GM15510 (cell line): Measurements from ENCODE around the gene CBX8.

Experiments
- POLR2A ChIP-seq: IDR thresholded peaks from 3 replicates; pipeline ENCODE4 v1.6.1; 2011; ENCODE audit warnings: borderline replicate concordance; ENCODE audit not compliant: insufficient read length; ENCODE audit errors: extremely low read depth

The CBX8 gene

DNA sequence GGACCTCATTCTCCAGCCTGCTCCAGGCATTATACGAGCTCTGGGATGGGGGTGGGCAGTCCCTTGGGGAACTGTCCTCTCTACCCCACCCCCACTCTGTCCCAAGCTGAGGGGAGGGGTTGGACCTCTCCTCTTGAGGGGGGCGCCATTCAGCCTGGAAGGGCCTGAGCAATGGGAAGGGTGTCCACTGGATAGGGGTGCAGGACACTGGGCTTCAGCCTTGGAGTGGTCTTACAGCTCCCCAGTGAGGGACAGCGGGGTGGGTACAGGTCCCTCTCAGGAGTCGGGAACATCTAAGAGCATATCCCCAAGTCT lies 9.5 kb upstream of the CBX8 start:
- TF ChIP-seq POLR2A = no peak

DNA sequence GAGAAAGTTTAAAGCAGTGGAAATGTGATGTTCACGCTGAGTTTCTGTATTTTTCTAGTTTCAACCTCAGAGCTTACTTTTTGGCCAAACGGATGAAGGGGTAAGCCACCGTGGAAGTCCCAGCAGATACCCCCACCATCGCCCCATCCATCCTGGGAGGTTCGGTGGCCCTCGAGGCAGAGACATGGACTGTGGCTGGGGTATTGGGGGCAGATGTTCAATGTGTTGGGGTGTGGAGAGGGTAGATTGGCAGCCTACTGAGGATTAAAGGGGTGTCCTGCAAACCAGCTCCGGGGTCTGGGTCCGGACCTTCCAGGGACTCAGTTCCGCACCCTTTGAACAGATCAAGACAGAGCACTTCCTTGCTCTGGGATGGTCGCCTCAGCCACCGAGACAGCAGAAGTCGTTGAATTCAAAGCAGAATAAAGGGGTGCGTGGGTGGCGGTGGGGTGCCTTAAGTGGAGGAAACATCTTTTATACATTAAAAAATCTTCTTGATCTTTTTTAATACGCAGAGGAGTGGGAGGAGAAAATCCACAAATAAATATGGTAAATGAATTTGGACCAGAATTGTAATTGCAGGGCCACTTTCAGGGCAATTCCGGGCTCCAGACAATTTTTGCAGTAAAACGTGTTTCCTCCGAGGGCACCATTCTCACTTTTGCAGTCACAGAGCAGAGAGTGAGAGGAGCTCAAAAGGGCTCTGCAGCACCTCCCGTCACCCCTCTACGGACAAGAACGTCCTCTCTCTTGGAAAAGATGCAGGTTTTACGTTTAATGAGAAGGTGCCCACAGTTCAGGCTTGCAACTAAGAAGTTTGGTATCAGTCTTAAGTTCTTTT lies 8.2 kb upstream of the CBX8 start:
- TF ChIP-seq POLR2A = no peak

DNA sequence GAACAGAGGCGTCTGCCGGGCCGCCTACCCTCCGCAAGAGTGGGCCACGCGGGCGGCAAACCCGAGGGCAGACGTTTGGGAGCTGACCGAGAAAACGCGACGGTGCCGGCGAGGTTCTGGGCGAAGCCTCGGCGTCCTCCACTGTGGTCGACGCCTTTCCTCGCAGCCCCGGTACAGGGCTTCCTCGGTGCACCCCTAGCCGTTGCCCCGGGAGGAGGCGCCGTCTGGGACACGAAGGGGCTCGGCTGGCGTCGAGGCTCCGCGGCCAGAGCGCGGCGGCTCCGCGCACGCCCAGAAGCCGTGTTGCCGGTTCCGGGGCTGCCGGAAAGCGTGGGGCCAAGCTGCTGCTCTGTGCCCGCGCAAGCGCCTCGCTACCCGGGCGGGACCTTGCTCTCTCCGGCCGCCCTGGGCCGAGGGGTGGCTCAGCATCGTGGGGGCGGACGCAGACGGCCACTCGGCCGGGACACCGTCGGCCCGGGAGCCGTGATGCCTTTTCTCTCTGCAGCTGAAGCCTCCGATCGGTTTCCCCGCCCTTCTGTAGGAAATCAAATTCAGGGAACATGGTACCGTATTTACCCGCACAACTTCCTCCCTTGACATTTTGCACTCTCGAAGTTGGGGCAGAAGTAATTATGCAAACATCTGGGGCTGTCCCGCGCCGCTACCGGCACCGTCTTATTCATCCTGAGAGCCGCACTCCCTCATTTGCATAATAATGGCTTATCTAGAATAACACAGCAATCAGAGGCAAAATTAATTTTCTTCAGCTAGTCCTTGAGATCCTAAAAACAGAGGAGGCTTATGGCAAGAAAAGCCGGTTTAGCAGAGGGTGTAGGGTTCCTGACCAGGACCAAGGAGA lies 7.3 kb upstream of the CBX8 start:
- peak; percentile 44 for TF ChIP-seq POLR2A

DNA sequence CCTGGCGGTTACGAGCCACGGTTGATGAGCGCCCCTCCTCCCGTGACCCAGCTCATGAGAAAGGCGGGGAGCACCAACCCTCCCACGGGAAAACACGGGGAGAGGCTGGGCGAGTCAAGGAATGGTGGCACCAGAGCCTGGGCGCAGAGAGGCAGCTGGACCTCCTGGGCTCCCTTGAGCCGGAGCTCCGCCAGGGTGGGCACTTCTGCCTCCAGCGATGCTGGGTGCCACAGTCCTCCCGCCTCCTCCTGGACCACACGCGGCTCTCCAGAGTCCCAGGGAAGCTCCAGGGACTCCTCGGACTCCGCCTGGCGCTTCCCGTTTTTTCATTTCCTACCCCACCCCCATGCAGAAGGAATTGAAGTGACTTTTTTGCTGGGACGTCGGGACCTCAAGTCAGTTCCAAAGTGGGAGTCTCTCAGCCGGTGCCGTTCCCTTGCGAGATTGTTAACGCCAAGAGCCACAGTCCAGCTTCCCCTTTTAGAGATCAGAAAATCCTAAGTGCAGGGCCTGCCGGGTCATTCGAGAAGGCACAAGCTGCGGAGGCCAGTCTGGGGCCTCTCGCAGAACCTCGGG lies 6.6 kb upstream of the CBX8 start:
- no peak for TF ChIP-seq POLR2A

DNA sequence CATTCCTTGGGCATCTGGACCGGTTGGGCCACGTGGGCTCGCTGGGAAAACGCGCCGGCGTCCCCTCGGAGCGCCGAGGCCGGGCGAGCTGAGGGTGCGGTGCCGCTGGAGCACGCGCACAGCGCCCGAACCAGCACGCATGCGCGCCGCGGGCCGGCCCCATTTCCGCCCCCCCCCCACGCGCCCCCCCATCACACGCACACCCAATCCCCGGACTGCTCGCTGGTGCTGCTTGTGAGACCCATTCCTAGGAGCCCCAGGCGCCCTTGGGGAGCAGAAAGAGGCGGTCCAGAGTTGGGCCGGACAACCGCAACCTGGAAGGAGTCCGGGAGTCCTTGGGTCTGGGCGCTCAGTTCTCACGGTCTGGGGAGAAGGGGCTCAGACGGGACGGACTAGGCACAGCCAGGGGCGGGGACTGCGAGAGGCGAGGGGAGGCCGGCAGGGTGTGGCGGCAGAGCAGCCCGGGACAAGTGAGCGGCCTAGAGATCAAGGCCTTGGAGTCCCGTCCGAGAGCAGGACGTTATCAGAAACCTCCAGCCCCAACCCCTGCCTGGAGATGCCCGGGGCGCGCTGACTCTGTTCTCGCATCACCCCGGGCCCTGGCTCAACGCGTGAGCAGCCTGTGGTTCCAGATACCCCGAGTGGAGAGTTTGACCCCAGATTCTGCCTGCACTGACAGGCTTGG lies 6.0 kb upstream of the CBX8 start:
- no peak for TF ChIP-seq POLR2A

DNA sequence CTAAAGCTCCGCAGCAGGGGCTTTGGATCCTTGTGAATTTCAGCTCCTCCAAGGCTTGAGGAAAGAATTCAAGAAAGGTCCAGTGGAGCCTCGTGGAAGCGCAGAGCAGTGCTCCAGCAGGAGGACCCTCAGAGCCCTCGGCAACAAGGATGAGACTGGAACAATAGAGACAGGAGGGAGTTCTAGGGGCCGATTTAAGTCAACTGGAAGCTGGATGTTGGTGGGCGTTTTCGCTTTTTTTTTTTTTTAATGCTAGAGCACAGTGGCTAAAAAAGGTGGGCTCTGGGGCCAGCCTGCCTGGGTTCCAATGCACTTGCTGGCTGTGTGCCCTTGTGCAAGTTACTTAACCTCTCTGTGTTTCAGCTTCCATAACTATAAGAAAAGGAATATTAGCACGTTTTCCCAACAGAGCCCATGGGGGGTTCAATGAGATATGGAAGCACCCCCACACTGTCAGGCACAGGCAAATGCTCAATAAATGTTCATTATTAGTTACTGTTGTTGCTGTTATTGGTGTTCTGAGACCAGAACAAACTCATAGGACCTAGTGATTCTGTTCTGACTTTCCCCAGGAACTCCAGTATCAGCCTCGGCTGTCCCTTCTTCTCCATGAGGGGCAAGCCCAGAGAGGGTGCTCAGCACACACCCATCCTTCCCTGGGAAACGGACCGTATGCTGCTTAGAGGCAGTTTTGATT lies 5.3 kb upstream of the CBX8 start:
- no peak for TF ChIP-seq POLR2A

DNA sequence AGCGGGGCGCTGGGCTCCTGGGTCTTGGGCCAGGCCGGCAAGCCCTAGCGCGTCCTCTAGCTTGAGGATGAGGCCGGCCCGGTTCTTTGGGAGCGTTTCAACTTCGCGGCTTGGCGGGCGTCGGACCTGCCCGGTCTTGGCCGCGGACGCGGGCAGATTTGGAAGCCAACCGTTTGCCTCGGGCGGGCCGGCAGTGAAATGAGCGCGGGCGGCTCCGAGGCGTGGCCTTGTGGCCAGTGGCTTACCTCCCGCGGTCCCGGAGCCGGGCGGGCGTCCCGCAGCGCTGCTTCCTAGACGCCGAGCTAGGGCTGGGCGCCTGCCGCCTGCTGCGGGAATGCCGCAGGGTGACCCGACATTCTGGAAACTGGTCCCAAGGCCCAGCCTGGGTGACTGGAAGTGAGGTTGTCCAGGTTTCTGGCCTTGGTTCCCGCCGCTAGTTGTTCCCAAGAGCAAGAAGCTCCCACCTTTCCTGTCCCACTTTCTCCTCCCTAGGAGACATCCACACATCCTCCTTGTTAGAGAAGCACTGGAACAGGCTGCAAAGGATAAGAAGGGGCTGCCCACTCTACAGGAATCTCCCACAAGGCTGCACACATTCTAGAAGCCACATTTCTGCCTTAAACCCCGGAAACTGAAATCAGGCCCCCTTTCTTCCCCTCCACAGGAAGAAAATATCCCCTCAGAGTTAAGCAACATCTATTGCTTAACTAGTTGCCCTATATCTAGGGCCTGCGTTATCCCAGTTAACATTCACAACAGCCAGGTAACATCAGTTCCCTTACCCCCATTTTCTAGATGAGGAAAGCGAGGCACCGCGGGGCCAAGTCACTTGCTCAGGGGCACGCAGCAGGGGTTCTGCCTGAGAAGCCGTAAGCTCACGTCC lies 4.5 kb upstream of the CBX8 start:
- TF ChIP-seq POLR2A = no peak

DNA sequence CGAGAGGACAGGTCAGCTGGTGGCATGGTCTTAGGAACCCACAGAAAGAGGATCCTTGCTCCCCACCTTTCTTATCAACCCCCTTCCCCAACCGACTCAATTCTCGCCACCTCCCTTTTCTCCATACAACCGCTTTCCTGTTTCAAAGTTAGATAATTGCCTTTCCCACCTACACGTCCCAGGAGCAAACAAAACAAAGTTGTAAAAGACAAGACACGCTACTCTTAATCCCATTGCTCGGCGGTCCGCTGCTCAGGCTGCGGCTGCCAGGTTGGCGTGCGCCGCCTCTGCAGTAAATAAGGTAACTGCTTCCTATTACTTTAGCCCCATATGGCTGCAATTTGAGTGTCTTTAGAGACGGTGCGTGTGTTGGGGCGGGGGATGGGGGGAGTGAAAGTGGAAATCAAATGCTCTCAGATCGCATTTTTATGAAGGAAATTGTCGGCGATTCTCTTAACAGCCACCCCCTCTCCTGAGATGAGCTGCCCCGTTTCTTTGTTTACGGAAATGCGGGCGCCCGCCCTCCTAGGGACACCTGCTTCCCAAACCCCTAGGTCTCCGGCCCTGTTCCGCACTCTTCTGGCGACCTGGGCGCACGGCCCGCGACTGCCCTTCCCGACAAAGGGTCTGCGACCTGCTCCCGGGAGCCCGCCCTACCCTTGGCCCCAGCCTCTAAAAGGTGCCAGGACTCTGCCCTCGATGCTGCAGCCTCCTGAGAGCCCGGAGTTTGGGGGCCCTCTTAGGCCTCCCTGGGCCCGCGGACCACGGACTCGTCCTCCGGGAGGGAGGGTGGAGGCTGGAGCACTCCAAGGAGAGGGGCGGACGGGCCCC lies 3.7 kb upstream of the CBX8 start:
- TF ChIP-seq POLR2A = no peak

DNA sequence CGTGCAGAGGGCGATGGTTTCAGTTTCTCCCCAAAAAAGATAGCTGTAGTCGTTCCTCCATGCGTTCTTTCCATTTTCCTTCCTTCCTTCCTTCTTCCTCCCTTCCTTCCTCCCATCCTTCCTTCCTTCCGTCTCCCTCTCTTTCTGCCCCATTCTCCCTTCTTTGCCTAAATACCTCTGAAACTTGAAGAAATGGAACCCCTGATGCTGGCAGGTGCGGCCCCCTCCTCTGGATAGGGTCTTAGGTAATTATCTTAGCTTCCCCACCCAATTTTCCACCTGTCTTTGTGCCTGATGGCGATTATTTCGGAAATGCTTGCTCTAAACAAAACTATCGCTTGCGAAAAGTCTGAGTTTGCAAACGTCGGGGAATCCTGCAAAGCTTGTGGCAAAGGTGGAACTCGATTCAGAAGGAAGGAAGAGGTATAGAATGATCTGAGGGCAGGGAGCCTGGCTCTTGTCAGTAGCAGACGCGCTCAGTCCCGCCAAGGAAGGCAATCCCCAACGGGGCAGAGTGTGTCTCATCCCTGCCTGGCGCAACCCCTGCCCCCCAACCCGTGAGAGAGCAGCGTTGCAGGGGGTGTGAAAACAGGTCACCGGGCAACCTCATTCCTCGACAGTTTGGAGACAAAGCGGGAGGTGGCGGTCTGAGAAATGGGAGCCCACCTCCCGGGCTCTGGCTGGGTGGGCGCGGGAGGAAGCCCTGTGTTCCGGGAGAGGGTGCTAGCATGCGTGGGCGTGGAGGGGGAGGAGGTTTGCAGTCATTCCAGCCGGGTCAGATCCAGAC lies 2.9 kb upstream of the CBX8 start:
- no peak for TF ChIP-seq POLR2A

DNA sequence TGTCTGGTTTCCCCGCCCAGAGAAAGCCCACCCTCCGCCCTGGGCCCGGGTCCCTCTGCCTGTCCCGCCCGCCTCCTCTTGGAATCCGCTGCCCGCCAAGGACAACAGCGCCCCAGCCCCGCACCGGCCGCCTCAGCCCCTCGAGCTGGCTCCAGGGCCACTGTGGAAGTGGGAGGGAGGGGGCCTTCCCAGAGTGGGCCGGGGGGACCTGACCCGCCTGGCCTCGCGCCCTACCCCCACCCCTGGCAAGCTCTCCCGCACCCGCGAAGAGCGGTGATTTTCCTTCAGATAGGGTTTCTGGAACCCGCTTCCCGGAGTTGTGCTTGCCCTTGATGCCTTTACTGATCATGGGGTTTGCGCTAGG lies 2.3 kb upstream of the CBX8 start:
- no peak for TF ChIP-seq POLR2A

DNA sequence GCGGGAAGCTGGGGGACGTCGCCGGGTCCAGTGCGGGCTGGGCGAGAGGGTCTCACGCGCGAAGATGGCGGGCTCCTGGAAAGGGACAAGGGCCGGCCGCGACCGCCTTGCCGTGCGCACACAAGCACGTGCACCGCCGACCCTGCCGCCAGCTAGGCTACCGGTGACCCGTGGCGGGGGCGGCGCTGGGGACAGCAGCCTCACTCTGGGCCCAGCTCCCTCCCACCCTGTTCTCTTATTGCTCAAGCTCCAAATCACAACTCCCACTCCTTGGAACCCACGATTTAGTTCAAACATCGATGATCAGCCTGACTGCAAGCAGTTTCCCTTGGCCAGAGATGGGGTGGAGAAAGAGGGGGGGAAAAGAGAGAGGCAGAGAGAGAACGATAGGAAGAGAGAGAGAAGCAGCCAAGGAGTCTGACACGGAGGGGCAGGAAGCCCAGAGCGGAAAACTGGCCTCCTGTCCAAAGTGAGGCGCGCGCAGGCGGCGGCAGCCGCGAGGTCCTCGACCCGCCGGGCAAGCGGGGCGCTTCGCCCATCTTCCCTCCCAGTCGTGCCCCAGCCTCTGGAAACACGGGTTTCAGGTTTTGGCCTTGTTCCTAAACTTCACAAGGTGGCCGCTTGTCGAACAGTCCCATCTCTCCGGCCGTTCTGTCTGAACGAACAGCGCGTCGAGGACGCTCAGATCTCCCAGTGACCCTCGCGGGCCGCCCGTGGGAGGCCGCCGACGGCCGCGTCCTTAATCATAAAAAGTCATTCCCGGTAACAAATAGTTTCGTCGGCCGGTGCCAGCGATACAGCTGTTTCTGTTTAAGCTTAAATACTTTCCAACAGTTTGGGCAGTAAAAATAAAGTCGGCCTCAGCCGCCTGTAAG lies 1.7 kb upstream of the CBX8 start:
- no peak for TF ChIP-seq POLR2A

DNA sequence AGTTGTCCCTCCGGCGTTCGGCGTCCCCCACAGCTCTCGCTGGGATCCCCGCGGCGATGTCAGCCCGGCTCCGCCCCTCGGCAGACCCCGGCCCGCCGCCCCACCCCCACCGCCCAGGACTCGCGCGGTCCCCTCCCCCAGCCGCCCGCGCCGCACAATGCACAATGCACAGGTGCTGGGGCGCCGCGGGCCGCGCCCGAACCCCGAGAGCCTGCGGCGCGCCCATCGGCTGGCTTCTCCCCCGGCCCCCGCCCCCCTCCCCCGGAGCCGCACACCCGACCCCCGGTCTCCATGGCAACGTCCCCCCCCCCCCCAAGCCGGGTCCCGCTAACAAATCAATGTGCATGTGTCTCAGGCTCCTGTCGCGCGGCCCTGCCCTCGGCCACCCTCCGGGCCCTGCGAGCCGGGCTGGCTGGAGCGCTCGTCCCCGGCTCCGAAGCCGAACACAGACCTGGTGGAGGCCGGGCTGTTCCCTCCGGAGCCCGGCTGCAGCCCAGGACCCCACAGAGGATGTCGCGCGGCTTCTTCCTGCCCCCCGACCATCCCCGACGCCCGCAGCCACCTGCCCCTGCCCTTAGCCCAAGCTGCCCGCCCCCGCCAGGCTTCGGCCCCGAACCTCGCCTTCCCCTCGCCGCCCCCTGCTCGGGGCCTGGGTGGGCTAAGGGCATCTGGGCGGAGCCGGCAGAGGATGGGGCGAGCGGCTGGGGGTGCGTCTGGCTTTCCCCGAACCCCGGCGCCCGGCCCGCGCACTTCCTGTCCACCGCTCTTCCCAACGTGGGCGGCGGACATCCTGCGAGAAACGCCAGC lies 818 bp upstream of the CBX8 start:
- no peak for TF ChIP-seq POLR2A
